ENCODE results near the gene ZNF197. TPM values are rescaled to one million over a fixed set of nuclear protein-coding genes. Genes with fewer than 3 reads are reported as not detected.

ZNF197 gene
- total RNA-seq, 2 experiments from 2014 or later, result 10.6 to 11.6 TPM

- no peak for TF ChIP-seq CTCF (IDR thresholded peaks at IDR 0.05)
- Mint-ChIP-seq H3K4me3 (no peak overlapping the region), H3K36me3 (ENCODE audit: low read depth) (peaks cover 38% of the 10 kb centered on the region), H3K4me1 (ENCODE audit: low read depth) (peaks cover 24% of the 10 kb centered on the region), H3K27ac (no peak overlapping the region), H3K9me3 (no peaks in the 10 kb centered on the region), H3K27me3 (no peaks in the 10 kb centered on the region)
- no peak for ATAC-seq
- intact Hi-C loops (cut with micrococcal nuclease), result no loop called here
- no peak for DNase-seq
- ChIA-PET POLR2A (no interaction called here), CTCF (interaction anchor here (1.4 kb wide), 1 partner anchor 95 kb away, joined by 3 read pairs; no protein-coding TSS in a partner anchor)
Measured at GRCh38 chr3:44628716-44629115, 3.9 kb downstream of the ZNF197 start.

DNA sequence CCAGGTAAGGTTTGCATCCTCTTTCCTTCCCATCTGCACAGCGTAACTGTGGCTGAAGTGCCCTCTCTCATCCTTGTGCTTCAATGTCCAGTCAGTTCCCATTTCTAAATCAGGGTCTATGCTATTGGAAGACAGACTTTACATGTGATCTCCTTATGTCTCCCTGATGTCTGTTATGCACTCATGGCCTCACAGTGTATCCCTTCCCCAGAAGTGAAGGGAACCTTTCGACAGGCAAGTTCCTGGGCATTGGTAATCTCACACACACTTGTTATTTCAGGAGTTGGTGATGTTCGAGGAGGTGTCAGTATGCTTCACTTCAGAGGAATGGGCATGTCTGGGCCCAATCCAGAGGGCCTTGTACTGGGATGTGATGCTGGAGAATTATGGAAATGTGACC, 7.4 kb downstream of the ZNF197 start:
- no peak for TF ChIP-seq CTCF (IDR thresholded peaks at IDR 0.05)

DNA sequence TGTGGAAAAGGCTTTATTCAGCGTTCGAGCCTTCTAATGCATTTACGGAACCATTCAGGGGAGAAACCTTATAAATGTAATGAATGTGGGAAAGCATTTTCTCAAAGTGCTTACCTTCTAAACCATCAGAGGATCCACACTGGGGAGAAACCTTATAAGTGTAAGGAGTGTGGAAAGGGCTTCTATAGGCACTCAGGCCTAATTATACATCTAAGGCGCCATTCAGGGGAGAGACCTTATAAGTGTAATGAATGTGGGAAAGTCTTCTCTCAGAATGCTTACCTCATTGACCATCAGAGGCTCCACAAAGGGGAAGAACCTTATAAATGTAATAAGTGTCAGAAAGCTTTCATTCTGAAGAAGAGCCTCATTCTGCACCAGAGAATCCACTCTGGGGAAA, 17.5 kb downstream of the ZNF197 start:
- DNase-seq (no peak), ATAC-seq (no peak)
- Mint-ChIP-seq H3K4me3 (no peak overlapping the region), H3K9me3 (peaks cover 66% of the 10 kb centered on the region), H3K27ac (no peak overlapping the region), H3K36me3 (ENCODE audit: low read depth) (peaks cover 80% of the 10 kb centered on the region), H3K4me1 (ENCODE audit: low read depth) (no peaks in the 10 kb centered on the region), H3K27me3 (no peaks in the 10 kb centered on the region)
- TF ChIP-seq CTCF (IDR thresholded peaks at IDR 0.05), result no peak
- ChIA-PET POLR2A (interaction anchor here (1.5 kb wide), 1 partner anchor 10 kb away, joined by 3 read pairs; no protein-coding TSS in a partner anchor), CTCF (no interaction called here)
- intact Hi-C loops (cut with micrococcal nuclease), result no loop called here

More for the DNA sequence above, 7.4 kb downstream of the ZNF197 start:
- ATAC-seq (no peak), DNase-seq (no peak)
- Mint-ChIP-seq H3K4me1 (ENCODE audit: low read depth) (peaks cover 9% of the 10 kb centered on the region), H3K36me3 (ENCODE audit: low read depth) (peaks cover 67% of the 10 kb centered on the region), H3K27me3 (no peaks in the 10 kb centered on the region), H3K27ac (no peak overlapping the region), H3K9me3 (peaks cover 9% of the 10 kb centered on the region), H3K4me3 (no peak overlapping the region)
- CTCF ChIA-PET, result no interaction called here
- intact Hi-C loops (cut with micrococcal nuclease), result no loop called here
- POLR2A ChIA-PET, result no interaction called here

GRCh38 chr3:44643024-44643423, 18.2 kb downstream of the ZNF197 start:
- peaks cover 64% of the 10 kb centered on the region for H3K9me3 Mint-ChIP-seq
- peaks cover 6% of the 10 kb centered on the region for H3K4me1 Mint-ChIP-seq (ENCODE audit: low read depth)

GRCh38 chr3:44647771-44648170, 22.9 kb downstream of the ZNF197 start:
- no peak for TF ChIP-seq CTCF (IDR thresholded peaks at IDR 0.05)
- no peaks in the 10 kb centered on the region for H3K27me3 Mint-ChIP-seq
- ChIA-PET POLR2A (interaction anchor here (0.6 kb wide), 1 partner anchor 51 kb away, joined by 3 read pairs; no protein-coding TSS in a partner anchor), CTCF (no interaction called here)
- peaks cover 47% of the 10 kb centered on the region for H3K36me3 Mint-ChIP-seq (ENCODE audit: low read depth)
- DNase-seq, result no peak
- H3K4me1 Mint-ChIP-seq (ENCODE audit: low read depth), result peaks cover 9% of the 10 kb centered on the region
- peak overlapping the region; percentile 65 for H3K27ac Mint-ChIP-seq
- no peak for ATAC-seq
- intact Hi-C loops (cut with micrococcal nuclease), result no loop called here
- peaks cover 36% of the 10 kb centered on the region for H3K9me3 Mint-ChIP-seq
- H3K4me3 Mint-ChIP-seq, result peak overlapping the region; percentile 82

More at GRCh38 chr3:44643024-44643423, 18.2 kb downstream of the ZNF197 start:
- ChIA-PET CTCF (no interaction called here), POLR2A (interaction anchor here (1.5 kb wide), 1 partner anchor 10 kb away, joined by 3 read pairs; no protein-coding TSS in a partner anchor)
- H3K27me3 Mint-ChIP-seq, result no peaks in the 10 kb centered on the region
- H3K4me3 Mint-ChIP-seq, result no peak overlapping the region
- no peak for TF ChIP-seq CTCF (IDR thresholded peaks at IDR 0.05)
- no peak overlapping the region for H3K27ac Mint-ChIP-seq
- intact Hi-C loops (cut with micrococcal nuclease), result no loop called here
- H3K36me3 Mint-ChIP-seq (ENCODE audit: low read depth), result peaks cover 73% of the 10 kb centered on the region
- DNase-seq (no peak), ATAC-seq (no peak)
